Measurements from ENCODE around the gene TK1. TPM values are rescaled to one million over a fixed set of nuclear protein-coding genes. Genes with fewer than 3 reads are reported as not detected.

Gene TK1
- 28.9 and 75.0 TPM in 2 replicates for total RNA-seq

GRCh38 chr17:78186692-78187595, at the start of gene TK1, which contains the start of gene AFMID:
Gene TK1 (minus strand): TSS chr17:78187052. CDS start chr17:78186994, 58 bp downstream.
Gene AFMID (plus strand): TSS chr17:78187362. CDS start chr17:78187371, 9 bp downstream.

GRCh38 chr17:78230996-78231935, 44.4 kb upstream of the TK1 start, which contains the start of gene TMEM235:
Gene TMEM235 (plus strand): TSS chr17:78231631. CDS start chr17:78232024, 393 bp downstream.

GRCh38 chr17:78214016-78214705, 27.3 kb upstream of the TK1 start, which contains the start of gene BIRC5:
Gene BIRC5 (plus strand): TSS chr17:78214253. CDS start chr17:78214317, 64 bp downstream.

GRCh38 chr17:78168242-78168902, 18.5 kb downstream of the TK1 start, which contains the start of gene SYNGR2:
Gene SYNGR2 (plus strand): TSS chr17:78168581. CDS start chr17:78168617, 36 bp downstream.

GRCh38 chr17:78130437-78131101, 56.3 kb downstream of the TK1 start, which contains the start of gene TMC8:
Gene TMC8 (plus strand): TSS chr17:78130771. CDS start chr17:78131589, 818 bp downstream.

GRCh38 chr17:78128551-78129350, 58.1 kb downstream of the TK1 start, which contains the start of gene TMC6:
Gene TMC6 (minus strand): TSS chr17:78128755. CDS start chr17:78126832, 1,923 bp downstream.

Small RNAs within 50 kb of the gene (small RNA-seq; reads per million reads assigned to genes)
- gene AC087645.1, result not detected

Other genes starting within 250 kb of the TK1 start
- 7.4 and 7.5 TPM in 2 replicates for gene TNRC6C, start 228.3 kb downstream of the TK1 start, total RNA-seq
- 1.9 and 3.9 TPM in 2 replicates for gene TMC6, start 58.3 kb downstream of the TK1 start, total RNA-seq
- not detected in 2 replicates for gene TMC8, start 56.3 kb downstream of the TK1 start, total RNA-seq
- gene C17orf99, start 40.7 kb downstream of the TK1 start, total RNA-seq, result not detected in 2 replicates
- 6.8 and 7.5 TPM in 2 replicates for gene SYNGR2, start 18.5 kb downstream of the TK1 start, total RNA-seq
- gene AFMID, start 310 bp upstream of the TK1 start, total RNA-seq, result 33.4 and 37.0 TPM in 2 replicates
- 5.7 and 9.1 TPM in 2 replicates for gene BIRC5, start 27.2 kb upstream of the TK1 start, total RNA-seq
- gene TMEM235, start 44.6 kb upstream of the TK1 start, total RNA-seq, result not detected in 2 replicates
- gene SOCS3, start 173.0 kb upstream of the TK1 start, total RNA-seq, result 216 and 282 TPM in 2 replicates
- gene PGS1, start 191.6 kb upstream of the TK1 start, total RNA-seq, result 53.2 and 63.3 TPM in 2 replicates